ENCODE data around the gene TBXAS1. TPM values are rescaled to one million over a fixed set of nuclear protein-coding genes. Genes with fewer than 3 reads are reported as not detected.

Gene TBXAS1
- total RNA-seq, 4 donors from 2014 or later: 23.0 to 128 (median 47.3) TPM

DNA sequence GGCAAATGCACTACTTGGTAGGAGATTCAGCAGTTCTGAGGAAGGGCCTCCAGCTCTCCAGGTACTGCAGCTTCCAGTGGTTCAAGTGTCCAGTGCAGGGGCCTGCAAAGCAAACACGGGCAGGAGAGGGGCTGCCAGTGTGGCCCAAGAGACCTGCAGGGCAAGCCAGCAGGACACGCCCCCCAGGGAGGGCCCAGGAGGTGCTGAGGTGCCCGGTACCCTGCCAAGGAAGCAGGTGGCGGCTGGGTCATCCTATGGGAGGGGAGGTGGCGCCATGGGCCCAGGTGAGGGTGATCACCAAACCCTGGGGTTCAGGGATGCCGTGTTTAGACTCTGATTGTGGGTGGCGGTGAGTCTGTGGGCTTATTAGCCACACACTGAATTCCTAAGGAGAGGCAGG lies 188.0 kb downstream of the TBXAS1 start:
- TF ChIP-seq, protein P1, sequence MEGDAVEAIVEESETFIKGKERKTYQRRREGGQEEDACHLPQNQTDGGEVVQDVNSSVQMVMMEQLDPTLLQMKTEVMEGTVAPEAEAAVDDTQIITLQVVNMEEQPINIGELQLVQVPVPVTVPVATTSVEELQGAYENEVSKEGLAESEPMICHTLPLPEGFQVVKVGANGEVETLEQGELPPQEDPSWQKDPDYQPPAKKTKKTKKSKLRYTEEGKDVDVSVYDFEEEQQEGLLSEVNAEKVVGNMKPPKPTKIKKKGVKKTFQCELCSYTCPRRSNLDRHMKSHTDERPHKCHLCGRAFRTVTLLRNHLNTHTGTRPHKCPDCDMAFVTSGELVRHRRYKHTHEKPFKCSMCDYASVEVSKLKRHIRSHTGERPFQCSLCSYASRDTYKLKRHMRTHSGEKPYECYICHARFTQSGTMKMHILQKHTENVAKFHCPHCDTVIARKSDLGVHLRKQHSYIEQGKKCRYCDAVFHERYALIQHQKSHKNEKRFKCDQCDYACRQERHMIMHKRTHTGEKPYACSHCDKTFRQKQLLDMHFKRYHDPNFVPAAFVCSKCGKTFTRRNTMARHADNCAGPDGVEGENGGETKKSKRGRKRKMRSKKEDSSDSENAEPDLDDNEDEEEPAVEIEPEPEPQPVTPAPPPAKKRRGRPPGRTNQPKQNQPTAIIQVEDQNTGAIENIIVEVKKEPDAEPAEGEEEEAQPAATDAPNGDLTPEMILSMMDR (IDR thresholded peaks at IDR 0.05; ENCODE audit: low read depth): no peak

DNA sequence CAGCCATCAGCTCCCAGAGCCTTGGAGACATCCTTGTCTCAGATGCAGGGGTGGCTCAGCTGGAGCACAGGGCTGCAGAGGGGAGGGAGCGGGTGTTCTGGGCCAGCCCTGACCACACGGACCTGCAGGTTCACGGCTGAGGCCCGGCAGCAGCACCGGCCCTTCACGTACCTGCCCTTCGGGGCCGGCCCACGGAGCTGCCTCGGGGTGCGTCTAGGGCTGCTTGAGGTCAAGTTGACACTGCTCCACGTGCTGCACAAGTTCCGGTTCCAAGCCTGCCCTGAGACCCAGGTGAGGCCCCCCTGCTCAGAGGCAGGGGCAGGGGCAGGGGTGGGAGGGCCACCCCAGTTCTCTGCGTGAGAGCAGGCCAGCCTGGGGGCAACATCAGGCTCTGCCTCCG lies 188.5 kb downstream of the TBXAS1 start:
- TF ChIP-seq, protein P1 (IDR thresholded peaks at IDR 0.05; ENCODE audit: low read depth): no peak

- TF ChIP-seq, protein P1 (IDR thresholded peaks at IDR 0.05; ENCODE audit: low read depth): no peak
Observed at GRCh38 chr7:140018125-140019043, 189.3 kb downstream of the TBXAS1 start.

- TF ChIP-seq, protein P1 (IDR thresholded peaks at IDR 0.05; ENCODE audit: low read depth): no peak
Observed at GRCh38 chr7:140019172-140019571, 190.1 kb downstream of the TBXAS1 start.

GRCh38 chr7:140019606-140020005 lies 190.5 kb downstream of the TBXAS1 start:
- TF ChIP-seq, protein P1 (IDR thresholded peaks at IDR 0.05; ENCODE audit: low read depth): no peak

DNA sequence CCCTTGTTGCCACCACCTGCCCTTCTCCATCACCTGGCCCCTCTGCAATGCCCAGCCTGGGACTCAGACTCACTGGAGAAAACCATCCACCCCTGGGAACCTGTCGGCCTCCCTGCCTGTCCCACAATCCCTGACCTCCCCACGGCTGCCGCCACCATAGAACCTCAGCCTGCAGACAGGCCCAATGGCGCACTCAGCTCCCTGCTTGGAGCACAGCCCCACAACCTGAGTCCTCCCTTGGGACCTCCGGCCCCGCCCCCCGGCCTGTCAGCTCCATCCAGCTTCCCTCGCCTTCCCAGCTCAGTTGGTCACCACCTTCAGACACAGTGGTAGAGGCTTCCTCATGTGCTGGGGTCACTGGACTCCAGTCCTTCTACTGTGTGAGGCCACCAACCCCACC lies 192.5 kb downstream of the TBXAS1 start:
- TF ChIP-seq, protein P1 (IDR thresholded peaks at IDR 0.05; ENCODE audit: low read depth): no peak

- TF ChIP-seq, protein P1 (IDR thresholded peaks at IDR 0.05; ENCODE audit: low read depth): no peak
Observed at GRCh38 chr7:140022582-140023211, 193.6 kb downstream of the TBXAS1 start.
